HG02973 (cell line): ENCODE measurements around the gene TACC3.
"Not testable (repeated sequence)": the region's sequence is repeated elsewhere in the genome, so short reads cannot be mapped to it uniquely, and the experiment has no call there.

Experiments used
- ATAC-seq: cut with Tn5 transposase; IDR thresholded peaks from one replicate; pipeline ENCODE4 v1.9.1; 2021; ENCODE audit warnings: moderate library complexity; ENCODE audit not compliant: unreplicated experiment

The TACC3 gene

GRCh38 chr4:1701671-1702070 is 19.6 kb upstream of the TACC3 start:
- not testable (repeated sequence) for ATAC-seq

- no peak for ATAC-seq
Measured at GRCh38 chr4:1703867-1704266, 17.5 kb upstream of the TACC3 start.

- ATAC-seq, result no peak
Measured at GRCh38 chr4:1705732-1706131, 15.6 kb upstream of the TACC3 start.

GRCh38 chr4:1706358-1706757 is 15.0 kb upstream of the TACC3 start:
- ATAC-seq, result no peak

GRCh38 chr4:1708581-1708980 is 12.7 kb upstream of the TACC3 start:
- ATAC-seq, result no peak

- ATAC-seq, result no peak
Measured at GRCh38 chr4:1711055-1711570, 10.2 kb upstream of the TACC3 start.

GRCh38 chr4:1711571-1712215 is 9.6 kb upstream of the TACC3 start:
- ATAC-seq, result peak; percentile 16

- peak; percentile 68 for ATAC-seq
Measured at GRCh38 chr4:1712216-1713002, 8.9 kb upstream of the TACC3 start, which contains the start of gene SLBP. Gene SLBP (minus strand): TSS chr4:1712319. CDS start chr4:1712188, 131 bp downstream.

GRCh38 chr4:1713003-1713851 is 8.1 kb upstream of the TACC3 start:
- no peak for ATAC-seq

GRCh38 chr4:1714303-1715001 is 6.9 kb upstream of the TACC3 start:
- ATAC-seq, result no peak

- ATAC-seq, result no peak
Measured at GRCh38 chr4:1715002-1715758, 6.1 kb upstream of the TACC3 start.

- no peak for ATAC-seq
Measured at GRCh38 chr4:1716065-1716945, 5.0 kb upstream of the TACC3 start.

GRCh38 chr4:1717129-1718094 is 3.9 kb upstream of the TACC3 start:
- ATAC-seq, result no peak

- no peak for ATAC-seq
Measured at GRCh38 chr4:1718095-1718850, 3.0 kb upstream of the TACC3 start.

GRCh38 chr4:1720163-1720983 is 948 bp upstream of the TACC3 start:
- peak; percentile 14 for ATAC-seq
